Measurements from ENCODE around the gene TRPC4.

TRPC4 gene

DNA sequence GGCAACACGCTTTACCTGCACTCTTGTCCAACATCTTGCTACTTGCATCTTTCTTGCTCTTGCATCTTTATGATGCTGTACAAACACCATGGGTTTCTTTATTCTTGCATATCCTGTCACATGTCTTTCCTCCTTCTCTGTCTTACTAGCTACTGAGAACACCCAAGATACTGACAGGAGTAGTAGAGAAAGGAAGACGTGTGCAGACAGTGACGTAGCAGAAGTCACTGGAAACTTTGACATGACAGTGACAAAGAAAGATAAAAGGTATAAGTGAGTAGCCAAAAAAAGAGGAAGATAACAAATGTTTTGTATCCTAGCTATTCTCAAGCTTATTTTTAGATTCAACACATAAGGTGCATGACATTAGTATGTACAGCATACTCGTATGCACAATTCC lies 34.2 kb downstream of the TRPC4 start:
- Histone ChIP-seq H3K9ac (ENCODE audit: low read length) (no peak overlapping the region), H4K20me1 (ENCODE audit: insufficient read depth, low read length) (no peaks in the 10 kb centered on the region), H3K9me3 (ENCODE audit: insufficient read depth, low read length) (no peaks in the 10 kb centered on the region), H3K4me1 (ENCODE audit: low read length) (no peaks in the 10 kb centered on the region), H3K4me3 (ENCODE audit: low read length) (no peak overlapping the region), H3K79me2 (ENCODE audit: low read length) (no peaks in the 10 kb centered on the region), H3K4me2 (ENCODE audit: low read length) (no peak overlapping the region), H3K27ac (ENCODE audit: low read length) (no peak overlapping the region), H3K27me3 (ENCODE audit: low read depth, low read length) (no peaks in the 10 kb centered on the region), H3K36me3 (replicated peaks; ENCODE audit: low read depth, low read length) (no peaks in the 10 kb centered on the region), H2AFZ (ENCODE audit: low read depth, low read length) (no peak overlapping the region)
- no peak for TF ChIP-seq EZH2phosphoT487 (IDR thresholded peaks at IDR 0.05; ENCODE audit: low read depth)
- TF ChIP-seq, protein P1, sequence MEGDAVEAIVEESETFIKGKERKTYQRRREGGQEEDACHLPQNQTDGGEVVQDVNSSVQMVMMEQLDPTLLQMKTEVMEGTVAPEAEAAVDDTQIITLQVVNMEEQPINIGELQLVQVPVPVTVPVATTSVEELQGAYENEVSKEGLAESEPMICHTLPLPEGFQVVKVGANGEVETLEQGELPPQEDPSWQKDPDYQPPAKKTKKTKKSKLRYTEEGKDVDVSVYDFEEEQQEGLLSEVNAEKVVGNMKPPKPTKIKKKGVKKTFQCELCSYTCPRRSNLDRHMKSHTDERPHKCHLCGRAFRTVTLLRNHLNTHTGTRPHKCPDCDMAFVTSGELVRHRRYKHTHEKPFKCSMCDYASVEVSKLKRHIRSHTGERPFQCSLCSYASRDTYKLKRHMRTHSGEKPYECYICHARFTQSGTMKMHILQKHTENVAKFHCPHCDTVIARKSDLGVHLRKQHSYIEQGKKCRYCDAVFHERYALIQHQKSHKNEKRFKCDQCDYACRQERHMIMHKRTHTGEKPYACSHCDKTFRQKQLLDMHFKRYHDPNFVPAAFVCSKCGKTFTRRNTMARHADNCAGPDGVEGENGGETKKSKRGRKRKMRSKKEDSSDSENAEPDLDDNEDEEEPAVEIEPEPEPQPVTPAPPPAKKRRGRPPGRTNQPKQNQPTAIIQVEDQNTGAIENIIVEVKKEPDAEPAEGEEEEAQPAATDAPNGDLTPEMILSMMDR (IDR thresholded peaks at IDR 0.05; ENCODE audit: low read depth, low read length), result no peak

DNA sequence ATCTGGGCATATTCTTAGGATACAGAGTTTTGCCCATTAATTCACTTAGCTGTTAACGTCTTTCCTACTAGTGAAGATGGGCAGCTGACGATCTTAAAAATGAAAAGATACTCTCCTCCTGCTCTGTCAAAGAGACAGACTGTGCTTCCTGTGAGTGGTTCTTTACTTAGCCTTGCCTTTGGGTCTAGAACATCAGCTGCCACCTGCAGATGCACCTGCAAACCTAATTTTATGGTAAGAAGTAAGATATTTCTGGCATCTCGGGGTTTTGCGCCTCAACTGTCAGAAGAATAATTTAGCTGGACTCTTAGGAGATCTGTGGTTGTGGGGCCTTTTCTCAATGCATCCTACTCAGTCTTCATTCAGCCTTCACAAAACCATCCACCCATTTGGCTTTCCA lies 36.2 kb downstream of the TRPC4 start:
- H4K20me1 ChIP-seq (ENCODE audit: insufficient read depth, low read length), result no peaks in the 10 kb centered on the region
- no peaks in the 10 kb centered on the region for H3K9me3 ChIP-seq (ENCODE audit: insufficient read depth, low read length)
- no peak overlapping the region for H3K9ac ChIP-seq (ENCODE audit: low read length)
- H3K4me3 ChIP-seq (ENCODE audit: low read length), result no peak overlapping the region
- H3K36me3 ChIP-seq (replicated peaks; ENCODE audit: low read depth, low read length), result no peaks in the 10 kb centered on the region
- no peak overlapping the region for H3K27ac ChIP-seq (ENCODE audit: low read length)
- H3K4me1 ChIP-seq (ENCODE audit: low read length), result no peaks in the 10 kb centered on the region
- no peak overlapping the region for H3K4me2 ChIP-seq (ENCODE audit: low read length)
- H3K79me2 ChIP-seq (ENCODE audit: low read length), result no peaks in the 10 kb centered on the region
- no peak for TF ChIP-seq EZH2phosphoT487 (IDR thresholded peaks at IDR 0.05; ENCODE audit: low read depth)
- TF ChIP-seq, protein P1 (IDR thresholded peaks at IDR 0.05; ENCODE audit: low read depth, low read length), result no peak
- H2AFZ ChIP-seq (ENCODE audit: low read depth, low read length), result no peak overlapping the region
- H3K27me3 ChIP-seq (ENCODE audit: low read depth, low read length), result no peaks in the 10 kb centered on the region

DNA sequence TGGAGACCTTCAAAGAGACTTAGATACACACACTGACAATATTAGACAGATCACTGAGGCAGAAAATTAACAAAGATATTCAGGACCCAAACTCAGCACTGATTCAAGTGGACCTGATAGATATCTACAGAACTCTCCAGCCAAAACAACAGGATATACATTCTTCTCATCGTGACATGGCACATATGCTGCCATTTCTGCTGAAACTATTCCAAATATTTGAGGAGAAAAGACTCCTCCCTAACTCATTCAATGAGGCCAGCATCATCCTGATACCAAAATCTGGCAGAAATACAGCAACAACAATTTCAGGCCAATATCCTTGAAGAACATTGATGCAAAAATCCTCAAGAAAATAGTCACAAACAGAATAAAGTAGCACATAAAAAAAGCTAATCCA lies 53.3 kb downstream of the TRPC4 start:
- Histone ChIP-seq H3K79me2 (ENCODE audit: low read length) (no peaks in the 10 kb centered on the region), H3K9ac (ENCODE audit: low read length) (no peak overlapping the region), H3K4me3 (ENCODE audit: low read length) (no peak overlapping the region), H3K27me3 (ENCODE audit: low read depth, low read length) (no peaks in the 10 kb centered on the region), H4K20me1 (ENCODE audit: insufficient read depth, low read length) (no peaks in the 10 kb centered on the region), H3K9me3 (ENCODE audit: insufficient read depth, low read length) (no peaks in the 10 kb centered on the region), H3K4me1 (ENCODE audit: low read length) (no peaks in the 10 kb centered on the region), H3K4me2 (ENCODE audit: low read length) (no peak overlapping the region), H2AFZ (ENCODE audit: low read depth, low read length) (no peak overlapping the region), H3K27ac (ENCODE audit: low read length) (no peak overlapping the region), H3K36me3 (replicated peaks; ENCODE audit: low read depth, low read length) (no peaks in the 10 kb centered on the region)
- TF ChIP-seq EZH2phosphoT487 (IDR thresholded peaks at IDR 0.05; ENCODE audit: low read depth), result no peak
- TF ChIP-seq, protein P1 (IDR thresholded peaks at IDR 0.05; ENCODE audit: low read depth, low read length), result no peak

DNA sequence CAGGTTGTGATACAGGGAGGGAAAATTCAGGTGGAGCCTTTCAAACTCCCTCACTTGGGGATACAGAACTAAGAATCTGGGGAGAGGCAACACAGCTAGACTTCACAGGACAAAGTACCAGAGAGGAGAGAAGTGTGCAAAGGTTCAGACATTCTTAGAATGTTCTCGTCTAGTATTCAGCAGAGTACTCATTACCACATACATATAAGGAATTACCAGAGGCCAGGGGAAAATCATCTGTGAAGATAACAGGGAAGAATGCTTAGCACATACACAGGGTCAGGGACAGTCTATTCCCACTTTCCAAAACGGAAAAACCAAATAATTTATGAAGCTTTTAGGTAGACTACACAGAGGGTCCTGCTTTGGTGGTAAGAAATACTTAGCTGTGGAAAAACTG lies 58.1 kb downstream of the TRPC4 start:
- Histone ChIP-seq H3K4me3 (ENCODE audit: low read length) (no peak overlapping the region), H3K9me3 (ENCODE audit: insufficient read depth, low read length) (no peaks in the 10 kb centered on the region), H3K4me2 (ENCODE audit: low read length) (no peak overlapping the region), H3K27me3 (ENCODE audit: low read depth, low read length) (no peaks in the 10 kb centered on the region), H3K9ac (ENCODE audit: low read length) (no peak overlapping the region), H3K36me3 (replicated peaks; ENCODE audit: low read depth, low read length) (no peaks in the 10 kb centered on the region), H3K79me2 (ENCODE audit: low read length) (no peaks in the 10 kb centered on the region), H3K4me1 (ENCODE audit: low read length) (no peaks in the 10 kb centered on the region), H4K20me1 (ENCODE audit: insufficient read depth, low read length) (no peaks in the 10 kb centered on the region), H3K27ac (ENCODE audit: low read length) (no peak overlapping the region), H2AFZ (ENCODE audit: low read depth, low read length) (no peak overlapping the region)
- TF ChIP-seq, protein P1 (IDR thresholded peaks at IDR 0.05; ENCODE audit: low read depth, low read length), result no peak
- no peak for TF ChIP-seq EZH2phosphoT487 (IDR thresholded peaks at IDR 0.05; ENCODE audit: low read depth)

All from OCI-LY3 (cell line).